Dendritic cell treated with granulocyte-macrophage colony-stimulating factor and Interleukin-4, amounts not matched to agents 40 ng/mL and 50 ng/mL, for 4 days (primary cell): ENCODE measurements around the gene CYB5B.
"Not testable (repeated sequence)": the region's sequence is repeated elsewhere in the genome, so short reads cannot be mapped to it uniquely, and the experiment has no call there.

Experiments used
- H3K27ac Mint-ChIP-seq: one replicate; pipeline ENCODE4 v1.8.0; 2022; ENCODE audit warnings: mild to moderate bottlenecking, mixed read lengths
- H3K27me3 Mint-ChIP-seq: one replicate; pipeline ENCODE4 v1.8.0; 2022; ENCODE audit warnings: mild to moderate bottlenecking, mixed read lengths
- H3K36me3 Mint-ChIP-seq: one replicate; pipeline ENCODE4 v1.8.0; 2022; ENCODE audit warnings: low read depth, mixed read lengths
- H3K4me1 Mint-ChIP-seq: one replicate; pipeline ENCODE4 v1.8.0; 2022; ENCODE audit warnings: low read depth, mixed read lengths
- H3K4me3 Mint-ChIP-seq: one replicate; pipeline ENCODE4 v1.8.0; 2022; ENCODE audit warnings: mild to moderate bottlenecking, moderate library complexity, mixed read lengths
- H3K9me3 Mint-ChIP-seq: one replicate; pipeline ENCODE4 v1.8.0; 2022; ENCODE audit warnings: mixed read lengths
- intact Hi-C: fragments of 100-400 bp; cut with micrococcal nuclease; formaldehyde crosslinking; loops from one replicate; pipeline ENCODE4 v1.15.0; 2022

The CYB5B gene

DNA sequence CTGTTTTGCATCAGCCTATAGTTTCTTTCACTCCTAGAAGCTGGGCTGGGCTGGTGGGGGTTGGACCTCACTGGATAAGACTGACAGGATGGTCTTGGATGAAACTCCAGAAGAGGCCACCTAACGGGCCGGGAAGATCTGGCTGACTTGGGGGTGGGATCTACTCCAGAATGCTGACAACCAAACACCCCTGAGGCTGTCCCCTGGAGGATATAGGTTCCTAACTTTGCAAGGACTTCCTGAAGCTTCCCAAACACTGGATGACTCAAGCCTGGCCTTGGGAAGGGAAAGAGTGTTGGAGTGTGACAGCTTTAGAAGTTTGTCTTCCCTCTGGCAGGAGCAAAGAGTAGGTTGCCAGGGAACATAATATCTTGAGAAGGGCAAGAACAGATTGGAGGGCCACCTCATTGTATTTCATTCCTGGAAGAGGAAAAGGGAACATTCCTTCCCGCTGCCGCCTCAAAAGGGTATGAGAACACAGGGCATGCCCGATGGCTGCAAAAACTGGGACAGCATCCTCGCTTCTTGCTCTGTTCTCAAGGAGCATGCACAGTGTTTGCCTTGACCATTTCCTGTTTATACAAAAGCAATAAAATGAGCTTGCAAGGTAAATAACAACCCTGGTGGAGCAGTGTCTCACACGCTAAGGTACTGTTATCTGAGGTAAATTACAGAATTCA, 6.8 kb upstream of the CYB5B start:
- H3K36me3 Mint-ChIP-seq = no peaks in the 10 kb centered on the region
- no peak overlapping the region for H3K4me3 Mint-ChIP-seq
- peaks cover 1% of the 10 kb centered on the region for H3K4me1 Mint-ChIP-seq
- no peak overlapping the region for H3K27ac Mint-ChIP-seq
- intact Hi-C loops = no loop called here
- no peaks in the 10 kb centered on the region for H3K9me3 Mint-ChIP-seq
- H3K27me3 Mint-ChIP-seq = peaks cover 8% of the 10 kb centered on the region

- Mint-ChIP-seq H3K9me3 (no peaks in the 10 kb centered on the region), H3K27me3 (peaks cover 6% of the 10 kb centered on the region), H3K27ac (no peak overlapping the region), H3K36me3 (peaks cover 10% of the 10 kb centered on the region), H3K4me1 (peaks cover 21% of the 10 kb centered on the region), H3K4me3 (no peak overlapping the region)
- intact Hi-C loops = no loop called here
These were observed 4.5 kb upstream of the CYB5B start for GRCh38 chr16:69419956-69420355.

DNA sequence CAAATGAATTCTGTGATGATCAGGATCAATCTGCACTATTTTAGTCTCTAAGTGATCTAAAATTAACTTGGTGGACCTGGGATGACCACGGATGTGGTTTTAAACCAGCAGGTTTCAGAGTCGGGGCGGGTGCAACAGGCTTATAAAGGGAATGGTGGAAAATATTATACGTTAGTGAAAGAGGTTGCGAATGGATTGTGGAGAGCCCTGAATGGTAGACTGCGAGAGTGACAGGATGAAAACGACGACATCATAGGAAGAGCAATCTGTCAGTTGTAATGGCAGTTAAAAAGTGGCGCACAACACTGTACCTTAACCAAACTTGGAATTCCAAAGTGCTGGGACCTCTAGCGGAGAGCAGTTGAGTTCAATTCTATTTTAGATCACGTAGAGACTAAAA, 1.2 kb upstream of the CYB5B start:
- H3K27ac Mint-ChIP-seq = no peak overlapping the region
- peaks cover 2% of the 10 kb centered on the region for H3K9me3 Mint-ChIP-seq
- peaks cover 28% of the 10 kb centered on the region for H3K4me1 Mint-ChIP-seq
- no peaks in the 10 kb centered on the region for H3K27me3 Mint-ChIP-seq
- H3K36me3 Mint-ChIP-seq = peaks cover 30% of the 10 kb centered on the region
- no peak overlapping the region for H3K4me3 Mint-ChIP-seq
- intact Hi-C loops = no loop called here

- H3K36me3 Mint-ChIP-seq = peaks cover 50% of the 10 kb centered on the region
- peaks cover 36% of the 10 kb centered on the region for H3K4me1 Mint-ChIP-seq
- peak overlapping the region; percentile 99 for H3K4me3 Mint-ChIP-seq
- intact Hi-C loops = loop anchor here (1.0 kb wide), 1 partner anchor 23 kb away; no protein-coding TSS in a partner anchor
- H3K27ac Mint-ChIP-seq = peak overlapping the region; percentile 93
- H3K27me3 Mint-ChIP-seq = no peaks in the 10 kb centered on the region
- H3K9me3 Mint-ChIP-seq = peaks cover 14% of the 10 kb centered on the region
These were observed 741 bp downstream of the CYB5B start for GRCh38 chr16:69424935-69425784.

GRCh38 chr16:69428652-69429051, 4.2 kb downstream of the CYB5B start:
- intact Hi-C loops = no loop called here
- peaks cover 82% of the 10 kb centered on the region for H3K36me3 Mint-ChIP-seq
- peaks cover 14% of the 10 kb centered on the region for H3K9me3 Mint-ChIP-seq
- no peaks in the 10 kb centered on the region for H3K27me3 Mint-ChIP-seq
- no peak overlapping the region for H3K27ac Mint-ChIP-seq
- H3K4me1 Mint-ChIP-seq = peaks cover 26% of the 10 kb centered on the region
- no peak overlapping the region for H3K4me3 Mint-ChIP-seq

GRCh38 chr16:69429058-69429640, 4.7 kb downstream of the CYB5B start:
- intact Hi-C loops, H3K4me3 Mint-ChIP-seq, H3K27ac Mint-ChIP-seq, H3K27me3 Mint-ChIP-seq: not testable (repeated sequence)
- Mint-ChIP-seq H3K9me3 (peaks cover 14% of the 10 kb centered on the region), H3K4me1 (peaks cover 24% of the 10 kb centered on the region), H3K36me3 (peaks cover 84% of the 10 kb centered on the region)

DNA sequence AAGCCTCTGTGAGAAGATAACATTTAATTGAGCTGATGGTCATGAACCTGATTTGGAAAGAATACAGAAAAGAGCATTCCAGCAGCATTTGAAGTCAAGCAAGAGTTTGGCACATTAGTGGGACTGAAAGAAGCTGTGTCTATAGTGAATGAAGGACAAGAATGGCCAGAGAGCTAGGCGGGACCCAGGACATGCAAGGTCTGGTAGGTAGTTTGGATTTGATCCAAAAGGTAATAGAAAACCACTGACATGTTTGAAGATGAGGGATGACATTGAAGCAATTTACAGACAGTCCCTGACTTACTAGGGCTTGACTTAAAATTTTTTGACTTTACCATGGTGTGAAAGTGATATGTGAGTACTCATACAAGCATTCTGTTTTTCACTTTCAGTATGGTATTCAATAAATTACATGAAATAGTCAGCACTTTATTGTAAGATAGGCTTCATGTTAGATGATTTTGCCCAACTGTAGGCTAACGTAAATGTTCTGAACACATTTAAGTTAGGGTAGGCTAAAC, 7.6 kb downstream of the CYB5B start:
- peaks cover 92% of the 10 kb centered on the region for H3K36me3 Mint-ChIP-seq
- H3K9me3 Mint-ChIP-seq = peaks cover 14% of the 10 kb centered on the region
- H3K4me1 Mint-ChIP-seq = peaks cover 34% of the 10 kb centered on the region
- H3K27me3 Mint-ChIP-seq = no peaks in the 10 kb centered on the region
- H3K27ac Mint-ChIP-seq = no peak overlapping the region
- intact Hi-C loops = no loop called here
- no peak overlapping the region for H3K4me3 Mint-ChIP-seq

GRCh38 chr16:69434066-69434465, 9.6 kb downstream of the CYB5B start:
- peaks cover 78% of the 10 kb centered on the region for H3K36me3 Mint-ChIP-seq
- H3K9me3 Mint-ChIP-seq = peaks cover 3% of the 10 kb centered on the region
- H3K4me3 Mint-ChIP-seq = no peak overlapping the region
- no peak overlapping the region for H3K27ac Mint-ChIP-seq
- H3K4me1 Mint-ChIP-seq = peaks cover 41% of the 10 kb centered on the region
- intact Hi-C loops = no loop called here
- H3K27me3 Mint-ChIP-seq = no peaks in the 10 kb centered on the region

DNA sequence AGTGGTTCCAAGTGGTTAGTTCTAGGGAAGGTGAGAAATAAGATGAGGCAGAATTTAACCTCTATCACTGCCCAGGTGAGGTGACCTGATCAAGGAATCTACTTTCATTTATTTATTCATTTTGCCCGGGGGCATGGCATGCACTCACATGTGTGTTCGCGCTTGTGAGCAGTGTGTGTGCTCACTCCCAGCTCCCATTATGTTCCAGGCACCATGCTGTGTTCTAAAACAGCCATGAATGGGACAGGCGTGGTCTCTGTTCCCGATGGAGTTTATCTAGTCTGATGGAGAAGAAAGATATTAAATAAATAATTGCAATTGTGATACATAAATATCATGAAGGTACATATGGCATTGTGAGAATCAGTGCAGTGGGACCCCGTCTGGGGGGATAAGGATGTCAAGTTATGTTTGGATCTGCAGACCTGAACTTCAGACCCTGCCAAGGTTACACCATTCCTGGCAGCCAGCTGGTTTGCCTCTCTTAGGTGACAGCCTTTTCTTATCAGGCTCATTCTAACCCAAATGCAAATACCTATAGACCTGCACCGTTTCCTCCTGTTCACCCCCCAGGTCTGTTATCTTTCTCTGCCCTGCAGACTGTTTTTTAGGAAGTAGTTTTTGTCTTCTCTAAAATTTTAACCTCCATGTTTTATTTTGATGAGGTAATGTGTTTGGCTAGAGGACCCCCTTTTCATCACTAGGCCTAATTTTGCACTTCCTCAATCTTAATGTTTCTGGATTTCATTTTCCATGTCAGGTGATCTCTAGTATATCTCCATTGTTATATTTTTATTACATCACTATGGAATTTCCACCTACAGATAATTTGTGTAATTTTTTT, 11.8 kb downstream of the CYB5B start:
- H3K9me3 Mint-ChIP-seq = no peaks in the 10 kb centered on the region
- peaks cover 58% of the 10 kb centered on the region for H3K36me3 Mint-ChIP-seq
- no peaks in the 10 kb centered on the region for H3K27me3 Mint-ChIP-seq
- H3K4me1 Mint-ChIP-seq = peaks cover 52% of the 10 kb centered on the region
- intact Hi-C loops = no loop called here
- no peak overlapping the region for H3K4me3 Mint-ChIP-seq
- no peak overlapping the region for H3K27ac Mint-ChIP-seq

GRCh38 chr16:69436896-69437295, 12.5 kb downstream of the CYB5B start:
- intact Hi-C loops = no loop called here
- Mint-ChIP-seq H3K4me1 (peaks cover 52% of the 10 kb centered on the region), H3K4me3 (no peak overlapping the region), H3K36me3 (peaks cover 51% of the 10 kb centered on the region), H3K9me3 (no peaks in the 10 kb centered on the region), H3K27ac (no peak overlapping the region), H3K27me3 (no peaks in the 10 kb centered on the region)

- H3K27ac Mint-ChIP-seq = no peak overlapping the region
- H3K36me3 Mint-ChIP-seq = peaks cover 42% of the 10 kb centered on the region
- no peaks in the 10 kb centered on the region for H3K9me3 Mint-ChIP-seq
- no peak overlapping the region for H3K4me3 Mint-ChIP-seq
- H3K4me1 Mint-ChIP-seq = peaks cover 57% of the 10 kb centered on the region
- intact Hi-C loops = no loop called here
- no peaks in the 10 kb centered on the region for H3K27me3 Mint-ChIP-seq
These were observed 14.0 kb downstream of the CYB5B start for GRCh38 chr16:69438465-69438864.

DNA sequence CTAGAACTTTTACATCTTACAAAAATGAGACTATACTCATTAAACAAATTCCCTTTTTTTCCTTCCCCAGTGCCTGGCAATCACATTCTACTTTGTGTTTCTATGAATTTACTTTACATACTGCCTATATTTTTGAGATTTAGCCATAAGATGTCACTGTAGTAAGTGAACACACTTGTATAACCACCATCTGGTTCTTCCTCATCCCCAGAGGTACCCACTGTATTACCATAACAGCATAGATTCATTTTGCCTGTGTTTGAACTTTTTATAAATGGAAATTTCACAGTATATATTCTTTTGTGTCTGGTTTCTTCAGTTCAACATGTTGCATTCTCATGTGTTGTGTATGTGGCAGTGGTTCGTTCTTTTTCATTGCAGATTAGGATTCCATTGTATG, 15.8 kb downstream of the CYB5B start:
- H3K36me3 Mint-ChIP-seq = peaks cover 29% of the 10 kb centered on the region
- H3K27me3 Mint-ChIP-seq = no peaks in the 10 kb centered on the region

DNA sequence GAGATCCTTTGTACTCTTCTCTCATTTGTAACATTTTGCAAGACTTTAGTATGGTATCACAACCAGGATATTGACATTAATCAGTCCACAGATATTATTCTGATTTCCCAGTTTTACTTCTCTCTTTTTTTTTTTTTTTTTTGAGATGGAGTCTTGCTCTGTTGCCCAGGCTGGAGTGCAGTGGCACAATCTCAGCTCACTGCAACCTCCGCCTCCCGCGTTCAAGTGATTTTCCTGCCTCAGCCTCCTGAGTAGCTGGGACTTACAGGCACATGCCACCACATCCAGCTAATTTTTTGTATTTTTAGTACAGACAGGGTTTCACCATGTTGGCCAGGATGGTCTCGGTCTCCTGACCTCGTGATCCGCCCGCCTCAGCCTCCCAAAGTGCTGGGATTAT, 16.6 kb downstream of the CYB5B start:
- H3K9me3 Mint-ChIP-seq, H3K4me3 Mint-ChIP-seq, H3K27me3 Mint-ChIP-seq, H3K27ac Mint-ChIP-seq, intact Hi-C loops: not testable (repeated sequence)
- H3K4me1 Mint-ChIP-seq = peaks cover 51% of the 10 kb centered on the region
- H3K36me3 Mint-ChIP-seq = peaks cover 25% of the 10 kb centered on the region

More for the DNA sequence above, 15.8 kb downstream of the CYB5B start:
- Mint-ChIP-seq H3K4me3 (no peak overlapping the region), H3K9me3 (no peaks in the 10 kb centered on the region), H3K4me1 (peaks cover 56% of the 10 kb centered on the region), H3K27ac (no peak overlapping the region)
- intact Hi-C loops = no loop called here
